HG03108 (cell line): ENCODE data around the gene LKAAEAR1.
A peak's percentile ranks its signal among the peaks of the same experiment; 100 is the strongest.

ENCODE experiments used
- ATAC-seq: cut with Tn5 transposase; IDR thresholded peaks from one replicate; pipeline ENCODE4 v1.9.1; 2021; ENCODE audit warnings: moderate library complexity; ENCODE audit not compliant: unreplicated experiment

The LKAAEAR1 gene

GRCh38 chr20:64080013-64080812, 4.0 kb downstream of the LKAAEAR1 start, which contains the start of gene OPRL1:
OPRL1 (plus strand) TSS chr20:64080082; CDS start chr20:64092721, 12,639 bp downstream.
- no peak for ATAC-seq

DNA sequence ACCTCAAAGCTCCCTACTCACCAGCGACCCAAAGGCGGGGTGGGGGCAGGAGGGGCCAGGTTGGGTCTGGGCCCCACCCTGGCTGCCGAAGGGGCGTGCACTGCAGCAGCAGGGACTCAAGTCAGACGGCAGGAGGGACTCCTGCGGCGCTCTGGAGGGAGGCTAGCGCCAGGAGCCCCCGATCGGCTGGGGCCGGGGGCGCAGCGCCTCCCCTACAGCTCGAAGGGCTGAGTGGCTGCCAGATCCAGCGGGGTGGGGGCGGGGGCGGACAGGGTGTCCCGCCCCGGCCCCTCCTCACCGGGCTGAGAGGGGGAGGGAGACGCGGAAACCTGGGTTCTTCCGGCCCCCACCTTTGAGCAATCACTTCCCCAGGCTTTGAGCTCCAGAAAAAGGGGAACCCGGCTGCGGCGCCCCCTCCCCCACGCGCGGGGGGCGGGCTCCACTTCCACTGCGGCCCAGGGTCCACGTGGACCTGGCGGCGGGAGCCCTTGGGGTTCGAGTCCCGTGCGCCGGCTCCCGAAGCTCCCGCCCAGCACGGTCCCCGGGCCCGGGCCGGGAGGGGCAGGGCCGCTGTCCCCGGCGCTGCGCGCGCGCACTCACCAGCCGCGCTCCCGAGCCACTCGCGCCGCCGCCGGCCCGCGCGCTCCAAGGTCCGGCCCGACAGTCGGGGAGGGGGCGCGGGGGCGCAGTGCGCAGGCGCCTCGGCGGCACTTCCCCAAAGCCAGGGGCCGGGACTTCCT, 4.8 kb downstream of the LKAAEAR1 start, which contains the start of gene RGS19:
TSS of gene RGS19 (minus strand) at position 246 of the 740 bp plus-strand sequence. CDS start 2,632 bp downstream, outside the sequence.
- ATAC-seq, result peak; percentile 32

- ATAC-seq, result no peak
Measured at GRCh38 chr20:64078934-64079272, 5.3 kb downstream of the LKAAEAR1 start.

- peak; percentile 29 for ATAC-seq
Measured at GRCh38 chr20:64077876-64078551, 6.2 kb downstream of the LKAAEAR1 start.

DNA sequence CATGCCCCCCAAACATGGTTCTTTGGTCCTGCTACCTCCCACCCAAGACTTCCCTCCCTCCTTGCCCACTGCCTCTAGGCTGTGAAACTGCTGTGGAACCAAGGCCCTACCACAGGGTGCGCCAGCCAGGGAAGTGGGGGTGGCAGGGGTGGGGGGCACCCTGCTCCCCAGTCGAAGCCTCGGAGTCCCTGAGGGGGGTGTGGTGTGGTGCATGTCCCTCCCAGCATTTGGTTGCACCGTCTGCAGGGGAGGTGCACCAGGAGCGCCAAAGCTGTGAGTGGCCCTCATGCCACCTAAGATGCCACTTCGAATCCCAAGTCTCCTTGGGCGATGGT, 6.7 kb downstream of the LKAAEAR1 start:
- no peak for ATAC-seq

DNA sequence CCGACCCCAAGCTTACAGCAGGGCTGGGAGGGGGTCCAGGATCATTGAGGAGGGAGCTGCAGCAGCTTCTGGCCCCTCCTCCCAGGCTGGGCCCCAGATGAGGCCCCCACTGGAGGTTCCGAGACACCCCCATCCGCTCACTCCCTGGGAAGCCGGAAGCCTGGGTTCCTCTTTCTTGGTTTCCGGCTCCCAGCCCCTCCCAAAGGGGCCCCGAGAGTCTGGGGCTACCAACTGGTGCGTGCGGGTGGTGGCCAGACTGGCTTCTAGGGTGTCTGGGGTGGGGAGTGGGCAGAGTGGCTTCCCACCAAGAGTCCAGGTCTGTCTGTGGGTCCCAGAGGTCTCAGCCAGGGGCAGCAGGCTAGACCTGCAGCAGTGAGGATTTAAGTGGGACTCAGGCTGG, 7.1 kb downstream of the LKAAEAR1 start:
- no peak for ATAC-seq

DNA sequence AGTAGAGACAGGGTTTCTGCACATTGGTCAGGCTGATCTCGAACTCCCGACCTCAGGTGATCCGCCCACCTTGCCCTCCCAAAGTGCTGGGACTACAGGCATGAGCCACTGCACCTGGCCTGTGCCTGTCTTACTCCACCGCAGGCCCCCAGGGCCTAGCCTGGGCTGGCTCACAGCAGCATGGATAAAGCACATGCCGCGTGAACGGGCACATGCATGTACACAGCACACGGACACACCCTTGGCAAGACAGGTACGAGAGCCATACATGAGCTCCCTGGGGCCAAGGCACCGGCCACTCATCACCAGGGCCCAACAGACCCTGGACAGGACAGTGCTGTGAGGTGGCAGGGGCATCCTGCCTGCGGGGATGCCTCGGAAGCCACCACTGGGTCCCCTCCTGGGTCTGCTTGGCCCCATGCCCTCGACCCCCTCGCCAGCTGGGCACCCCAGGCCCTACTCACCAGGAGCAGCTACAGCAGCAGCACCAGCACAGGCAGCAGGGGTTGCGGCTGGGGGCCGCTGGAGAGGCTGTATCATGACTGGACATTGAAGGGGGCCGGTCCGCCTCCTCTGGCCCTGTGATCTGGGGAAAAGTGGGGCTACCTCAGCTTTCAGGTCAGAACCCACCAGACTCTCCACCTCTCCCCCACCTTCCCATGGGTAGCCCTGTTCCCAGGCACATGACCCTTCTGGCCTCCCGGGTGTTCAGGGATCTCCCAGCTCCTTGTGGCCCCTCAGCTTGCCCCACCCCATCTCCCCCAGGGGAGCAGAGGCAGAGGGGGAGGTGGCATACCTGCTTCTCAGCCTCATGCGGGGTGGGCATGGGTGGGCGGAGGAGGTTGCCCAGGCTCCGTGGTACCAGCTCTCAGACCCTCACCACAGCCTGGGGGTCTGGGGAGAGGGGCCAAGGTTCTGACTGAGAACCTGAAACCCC, 7.9 kb downstream of the LKAAEAR1 start:
- ATAC-seq, result no peak

- no peak for ATAC-seq
Measured at GRCh38 chr20:64075556-64075955, 8.6 kb downstream of the LKAAEAR1 start.

DNA sequence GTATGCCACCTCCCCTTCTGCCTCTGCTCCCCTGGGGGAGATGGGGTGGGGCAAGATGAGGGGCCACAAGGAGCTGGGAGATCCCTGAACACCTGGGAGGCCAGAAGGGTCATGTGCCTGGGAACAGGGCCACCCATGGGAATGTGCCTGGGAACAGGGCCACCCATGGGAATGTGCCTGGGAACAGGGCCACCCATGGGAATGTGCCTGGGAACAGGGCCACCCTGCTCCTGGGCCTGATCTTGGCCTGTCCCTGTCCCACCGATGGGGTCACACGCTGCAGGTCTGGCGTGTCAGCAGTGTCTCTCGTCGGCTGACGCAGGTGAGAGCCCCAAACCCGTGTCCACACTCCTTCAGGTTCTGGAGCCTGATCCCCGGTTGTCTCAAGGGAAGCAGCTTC, 9.2 kb downstream of the LKAAEAR1 start:
- ATAC-seq, result no peak

DNA sequence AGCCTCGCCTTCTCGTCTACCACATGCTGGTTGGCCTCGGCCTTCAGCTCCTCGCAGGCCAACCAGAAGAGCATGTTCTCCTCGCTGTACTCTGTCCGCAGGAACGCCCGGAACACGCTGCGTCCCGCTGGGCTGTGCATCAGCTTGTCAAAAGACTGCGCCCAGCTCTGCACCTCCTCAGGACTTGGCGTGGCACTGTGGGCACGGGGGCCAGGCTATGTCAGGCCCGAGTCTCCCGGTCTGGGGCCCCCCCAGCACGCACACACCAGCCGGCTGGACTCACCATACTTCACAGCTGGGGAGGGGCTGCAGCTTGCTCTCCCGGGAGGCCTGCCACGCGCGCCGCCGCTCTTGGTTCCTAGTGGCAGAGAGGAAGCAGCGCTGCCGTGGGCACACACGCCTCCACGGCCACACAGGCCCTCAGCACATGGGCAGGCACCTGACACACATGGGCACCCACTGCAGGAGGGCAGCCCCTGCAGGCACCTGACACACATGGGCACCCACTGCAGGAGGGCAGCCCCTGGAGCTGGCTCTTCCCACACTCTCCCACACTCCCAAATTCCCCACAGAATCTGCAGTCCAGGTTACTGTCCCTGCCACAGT, 9.9 kb downstream of the LKAAEAR1 start:
- ATAC-seq, result no peak

DNA sequence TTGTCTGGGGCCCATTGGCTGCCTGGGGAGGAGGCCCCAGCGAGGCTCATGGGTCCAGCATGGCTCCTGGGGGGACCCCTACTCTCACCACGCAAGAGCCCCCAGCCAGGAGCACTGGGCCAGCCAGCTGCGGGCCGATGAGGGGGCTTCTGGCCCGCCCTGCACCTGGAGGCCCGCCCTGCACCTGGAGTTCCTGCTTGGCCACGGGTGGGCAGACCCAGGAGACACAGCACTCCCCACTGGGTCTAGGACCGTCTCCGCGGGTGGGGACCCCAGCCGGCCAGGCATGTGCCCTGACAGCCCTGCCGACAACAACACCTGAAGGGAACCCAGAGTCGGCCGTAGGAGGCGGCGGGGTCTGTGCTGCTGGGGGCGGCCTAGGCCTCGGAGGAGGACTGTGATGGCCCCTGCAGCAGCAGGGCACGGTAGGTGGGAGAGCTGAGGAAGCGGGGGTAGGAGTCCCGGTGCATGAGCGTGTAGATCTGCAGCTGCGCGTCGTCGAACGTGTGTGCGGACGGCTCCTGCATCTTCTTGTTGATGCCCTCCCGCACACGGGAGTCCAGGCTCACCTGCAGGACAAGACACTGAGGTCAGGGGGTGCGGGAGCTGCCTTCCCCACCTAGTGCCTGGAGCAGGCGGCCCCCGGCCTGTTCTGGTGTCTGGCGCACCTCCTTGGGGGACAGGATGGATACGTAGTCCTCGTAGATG, 10.6 kb downstream of the LKAAEAR1 start:
- no peak for ATAC-seq

- no peak for ATAC-seq
Measured at GRCh38 chr20:64072498-64073063, 11.6 kb downstream of the LKAAEAR1 start.

GRCh38 chr20:64071341-64072332, 12.6 kb downstream of the LKAAEAR1 start:
- ATAC-seq, result no peak

- no peak for ATAC-seq
Measured at GRCh38 chr20:64070244-64070993, 13.8 kb downstream of the LKAAEAR1 start.

GRCh38 chr20:64069614-64070243, 14.5 kb downstream of the LKAAEAR1 start:
- no peak for ATAC-seq

DNA sequence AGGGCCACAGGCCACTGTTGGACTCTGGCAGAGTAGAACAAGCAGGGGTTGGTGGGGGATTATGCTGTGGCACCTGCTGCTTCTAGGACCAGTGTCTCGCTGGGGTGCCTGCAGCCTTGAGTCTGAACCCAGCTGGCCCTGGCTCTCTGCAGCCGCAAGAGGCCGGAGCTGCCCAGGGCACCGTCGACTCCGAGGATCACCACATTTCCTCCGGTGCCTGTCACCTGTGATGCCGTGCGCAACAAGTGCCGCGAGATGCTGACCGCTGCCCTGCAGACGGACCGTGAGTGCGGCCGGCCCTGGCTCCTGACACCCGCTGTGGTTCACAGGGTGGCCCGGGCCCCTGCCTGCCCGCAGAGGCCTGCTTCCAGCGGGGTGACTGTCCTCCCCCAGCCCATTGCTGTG, 15.0 kb downstream of the LKAAEAR1 start:
- no peak for ATAC-seq
